Measurements from ENCODE around the gene PSMD6.

PSMD6 gene

DNA sequence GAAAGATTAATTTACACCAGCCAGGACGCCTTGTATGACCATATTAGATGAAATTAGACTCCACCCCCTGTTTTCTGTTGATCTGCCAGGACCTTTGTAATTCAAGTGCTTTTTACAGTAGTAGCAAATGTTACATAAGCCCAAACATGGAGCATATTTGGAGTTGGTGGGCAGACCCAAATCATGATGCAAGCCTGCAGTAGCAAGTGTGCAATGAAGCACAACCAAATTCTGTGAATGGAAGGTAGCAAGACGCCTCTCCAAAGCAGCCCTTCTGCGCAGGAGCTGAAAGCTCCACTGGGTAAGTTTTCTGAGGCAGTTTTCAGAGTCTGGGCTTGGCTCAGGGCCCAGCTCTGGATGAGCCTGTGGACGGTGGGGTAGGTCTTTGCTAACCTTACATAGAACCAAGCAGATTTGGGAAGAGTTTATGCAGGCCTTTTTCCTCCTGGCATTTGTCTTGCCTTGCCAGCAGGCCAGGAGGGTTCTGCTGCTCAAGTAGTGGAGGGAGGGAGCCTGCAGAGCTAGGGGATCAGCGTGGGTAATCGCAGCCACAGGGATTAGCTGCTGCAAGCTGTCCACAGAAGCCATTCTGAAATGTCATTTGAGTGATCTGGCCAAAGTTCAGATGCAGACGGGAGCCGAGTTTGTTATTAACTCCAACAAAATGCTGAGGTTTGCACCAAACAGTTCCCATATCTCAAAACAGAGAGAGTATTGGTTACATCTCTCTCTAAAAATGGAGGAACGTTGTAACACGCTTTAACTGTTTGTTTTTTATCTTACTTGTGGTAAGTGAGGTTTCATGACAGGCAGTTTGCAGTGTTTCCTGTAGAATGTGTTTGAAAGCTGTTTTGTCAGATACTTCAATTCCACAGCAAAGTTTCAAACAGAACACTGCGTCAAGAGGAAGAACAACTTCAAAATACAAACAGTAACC is 55.4 kb downstream of the PSMD6 start:
- peak overlapping the region; percentile 97 for H3K27ac Mint-ChIP-seq (ENCODE audit: low read depth)
- no peaks in the 10 kb centered on the region for H3K27me3 Mint-ChIP-seq
- no peaks in the 10 kb centered on the region for H3K9me3 Mint-ChIP-seq
- ATAC-seq (replicated peaks; ENCODE audit: extremely low read depth, poor library complexity, severe bottlenecking), result peak; percentile 81
- peak overlapping the region; percentile 94 for H3K4me3 Mint-ChIP-seq
- H3K36me3 Mint-ChIP-seq (ENCODE audit: insufficient read depth), result peaks cover 30% of the 10 kb centered on the region
- DNase-seq (ENCODE audit: low spot score in 2 of 2), result peak; percentile 33 to 42
- peaks cover 80% of the 10 kb centered on the region for H3K4me1 Mint-ChIP-seq

- H3K9me3 Mint-ChIP-seq, result no peaks in the 10 kb centered on the region
- no peak for DNase-seq (ENCODE audit: low spot score in 2 of 2)
- ATAC-seq (replicated peaks; ENCODE audit: extremely low read depth, poor library complexity, severe bottlenecking), result no peak
- peaks cover 29% of the 10 kb centered on the region for H3K36me3 Mint-ChIP-seq (ENCODE audit: insufficient read depth)
- peaks cover 70% of the 10 kb centered on the region for H3K4me1 Mint-ChIP-seq
- peak overlapping the region; percentile 97 for H3K27ac Mint-ChIP-seq (ENCODE audit: low read depth)
- H3K27me3 Mint-ChIP-seq, result no peaks in the 10 kb centered on the region
- H3K4me3 Mint-ChIP-seq, result peak overlapping the region; percentile 94
These were observed 56.4 kb downstream of the PSMD6 start for GRCh38 chr3:63966871-63967270.

GRCh38 chr3:63966007-63966406 is 57.3 kb downstream of the PSMD6 start:
- no peak for ATAC-seq (replicated peaks; ENCODE audit: extremely low read depth, poor library complexity, severe bottlenecking)
- Mint-ChIP-seq H3K27me3 (no peaks in the 10 kb centered on the region), H3K36me3 (ENCODE audit: insufficient read depth) (peaks cover 27% of the 10 kb centered on the region), H3K4me1 (peaks cover 65% of the 10 kb centered on the region), H3K9me3 (no peaks in the 10 kb centered on the region), H3K4me3 (no peak overlapping the region), H3K27ac (ENCODE audit: low read depth) (peak overlapping the region; percentile 97)
- DNase-seq (ENCODE audit: low spot score in 2 of 2), result no peak

GRCh38 chr3:63964681-63965485 is 58.4 kb downstream of the PSMD6 start:
- H3K4me3 Mint-ChIP-seq, result no peak overlapping the region
- H3K27ac Mint-ChIP-seq (ENCODE audit: low read depth), result peak overlapping the region; percentile 97
- peaks cover 28% of the 10 kb centered on the region for H3K36me3 Mint-ChIP-seq (ENCODE audit: insufficient read depth)
- ATAC-seq (replicated peaks; ENCODE audit: extremely low read depth, poor library complexity, severe bottlenecking) (no peak), DNase-seq (ENCODE audit: low spot score in 2 of 2) (no peak)
- no peaks in the 10 kb centered on the region for H3K9me3 Mint-ChIP-seq
- no peaks in the 10 kb centered on the region for H3K27me3 Mint-ChIP-seq
- peaks cover 61% of the 10 kb centered on the region for H3K4me1 Mint-ChIP-seq

DNA sequence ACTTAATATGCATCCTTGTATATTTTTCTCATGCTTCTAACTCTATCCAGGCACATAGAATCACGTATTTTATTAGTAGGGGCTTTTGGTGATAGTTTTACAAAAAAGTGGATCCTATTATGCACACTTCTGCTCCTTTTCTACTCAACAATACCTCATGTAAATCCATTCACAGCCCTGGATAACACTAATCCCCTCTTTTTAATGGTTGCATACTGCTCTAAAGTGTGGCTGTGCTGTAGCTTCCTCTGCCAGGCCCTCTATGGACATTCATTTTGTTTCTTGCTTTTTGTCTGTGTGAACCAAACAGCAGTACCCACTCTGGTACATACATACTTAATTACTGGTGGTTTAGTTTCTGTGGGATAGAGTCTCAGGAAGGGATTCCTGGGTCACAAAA is 59.8 kb downstream of the PSMD6 start:
- H3K9me3 Mint-ChIP-seq, result no peaks in the 10 kb centered on the region
- no peak overlapping the region for H3K4me3 Mint-ChIP-seq
- peak overlapping the region; percentile 12 for H3K27ac Mint-ChIP-seq (ENCODE audit: low read depth)
- H3K4me1 Mint-ChIP-seq, result peaks cover 49% of the 10 kb centered on the region
- H3K27me3 Mint-ChIP-seq, result no peaks in the 10 kb centered on the region
- ATAC-seq (replicated peaks; ENCODE audit: extremely low read depth, poor library complexity, severe bottlenecking) (no peak), DNase-seq (ENCODE audit: low spot score in 2 of 2) (no peak)
- H3K36me3 Mint-ChIP-seq (ENCODE audit: insufficient read depth), result peaks cover 21% of the 10 kb centered on the region

GRCh38 chr3:63961891-63962290 is 61.4 kb downstream of the PSMD6 start:
- Mint-ChIP-seq H3K4me3 (no peak overlapping the region), H3K4me1 (peaks cover 37% of the 10 kb centered on the region), H3K9me3 (no peaks in the 10 kb centered on the region), H3K36me3 (ENCODE audit: insufficient read depth) (peaks cover 9% of the 10 kb centered on the region), H3K27ac (ENCODE audit: low read depth) (no peak overlapping the region), H3K27me3 (no peaks in the 10 kb centered on the region)
- peak; percentile 88 for ATAC-seq (replicated peaks; ENCODE audit: extremely low read depth, poor library complexity, severe bottlenecking)
- no peak for DNase-seq (ENCODE audit: low spot score in 2 of 2)

Data from central memory CD8-positive, alpha-beta T cell (primary cell).